Keratinocyte (primary cell): ENCODE measurements around the gene KRTAP12-4.

Source experiments
- CTCF ChIP-seq, 3 experiments: IDR thresholded peaks in 1 of 3; conservative IDR thresholded peaks in 1 of 3; optimal IDR thresholded peaks in 1 of 3; 2 replicates in 2 of 3; 3 replicates in 1 of 3; pipeline versions ENCODE3 to v1.5.1; 2011; ENCODE audit warnings: low read length in 3 of 3, mild to moderate bottlenecking in 3 of 3, moderate library complexity in 2 of 3, control low read depth in 1 of 3, inconsistent platforms in 1 of 3; ENCODE audit not compliant: insufficient read depth in 2 of 3; ENCODE audit errors: extremely low read depth in 1 of 3
- EZH2 ChIP-seq: IDR thresholded peaks from one replicate; pipeline ENCODE4 v1.6.1; 2012; ENCODE audit warnings: inconsistent platforms, mild to moderate bottlenecking, low read length, moderate library complexity

GRCh38 chr21:44670642-44671432 lies 16.4 kb upstream of the KRTAP12-4 start:
- no peak for TF ChIP-seq CTCF (optimal IDR thresholded peaks at IDR 0.05 in 1 of 3, IDR thresholded peaks at IDR 0.05 in 1 of 3, conservative IDR thresholded peaks at IDR 0.05 in 1 of 3; ENCODE audit: extremely low read depth in 1 of 3, insufficient read depth in 2 of 3, low read length in 3 of 3)
- TF ChIP-seq EZH2 = no peak
